DMS 273 (cell line): ENCODE results near the gene GALNT14.

Source experiments
- DNase-seq: peaks from one replicate; lab custom pipeline; 2025; ENCODE audit not compliant: unreplicated experiment; lab: John Stamatoyannopoulos, UW

Gene GALNT14

GRCh38 chr2:31016648-31017047, 121.6 kb downstream of the GALNT14 start:
- no peak for DNase-seq

DNA sequence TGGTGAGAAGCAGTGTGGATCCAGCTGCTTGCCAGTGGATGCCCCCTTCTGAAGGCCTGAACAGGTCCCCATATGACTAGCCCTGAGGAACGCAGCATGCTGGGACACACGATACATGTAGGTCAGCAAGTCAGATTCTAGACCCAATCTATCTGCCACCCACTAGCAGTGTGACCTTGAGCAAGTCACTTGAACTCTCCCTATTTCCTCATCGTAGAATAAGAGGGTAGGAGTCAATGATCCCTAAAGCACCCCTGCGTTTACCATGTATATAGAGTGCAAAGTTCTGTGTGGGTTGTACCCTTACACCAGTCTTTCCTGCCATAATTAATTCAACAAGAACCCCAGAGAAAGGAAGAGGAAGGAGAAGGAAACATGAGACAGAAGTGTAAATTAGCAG, 123.7 kb downstream of the GALNT14 start:
- no peak for DNase-seq

GRCh38 chr2:31013301-31013700, 124.9 kb downstream of the GALNT14 start:
- no peak for DNase-seq

DNA sequence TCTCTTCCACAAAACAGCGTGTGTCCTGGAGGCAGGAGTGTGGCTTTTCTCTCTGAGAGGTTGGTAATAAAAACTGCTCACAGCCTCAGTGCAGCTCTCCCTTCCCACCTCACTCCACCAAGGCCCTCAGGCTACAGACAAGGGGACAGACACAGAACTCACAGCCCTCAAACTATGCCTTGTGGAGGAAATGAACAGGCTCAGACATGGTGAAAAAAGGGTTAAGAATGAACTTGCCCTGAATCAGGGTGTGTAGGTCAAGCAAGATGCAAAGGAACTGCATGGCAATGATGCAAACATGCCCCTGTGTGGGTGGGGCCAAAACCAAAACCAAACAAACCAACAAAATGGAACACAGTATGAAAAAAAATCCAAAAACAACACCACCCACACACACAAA, 125.8 kb downstream of the GALNT14 start:
- no peak for DNase-seq

- DNase-seq = no peak
Measured at GRCh38 chr2:31011587-31011986, 126.7 kb downstream of the GALNT14 start.

- DNase-seq = peak; percentile 15
Measured at GRCh38 chr2:31008561-31009114, 129.6 kb downstream of the GALNT14 start.

DNA sequence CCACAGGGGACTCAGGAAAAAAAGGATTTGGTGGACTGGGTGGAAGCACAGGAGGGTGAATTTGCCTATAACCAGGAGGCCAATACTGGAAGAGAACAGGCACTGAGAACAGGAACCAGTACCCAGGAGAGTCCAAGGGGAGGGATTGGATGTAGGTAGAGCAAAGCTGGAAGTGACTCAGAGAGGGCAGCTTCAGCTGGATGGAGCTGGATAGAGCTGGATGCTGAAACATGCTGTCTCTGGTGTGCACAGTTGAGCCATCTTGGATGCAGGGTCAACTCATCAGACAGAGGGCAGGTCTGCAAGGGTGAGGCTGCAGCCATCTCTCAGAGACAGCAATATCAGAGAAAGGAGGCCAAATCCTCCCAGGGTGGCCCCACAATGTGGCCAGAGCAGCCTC, 134.0 kb downstream of the GALNT14 start:
- DNase-seq = no peak

DNA sequence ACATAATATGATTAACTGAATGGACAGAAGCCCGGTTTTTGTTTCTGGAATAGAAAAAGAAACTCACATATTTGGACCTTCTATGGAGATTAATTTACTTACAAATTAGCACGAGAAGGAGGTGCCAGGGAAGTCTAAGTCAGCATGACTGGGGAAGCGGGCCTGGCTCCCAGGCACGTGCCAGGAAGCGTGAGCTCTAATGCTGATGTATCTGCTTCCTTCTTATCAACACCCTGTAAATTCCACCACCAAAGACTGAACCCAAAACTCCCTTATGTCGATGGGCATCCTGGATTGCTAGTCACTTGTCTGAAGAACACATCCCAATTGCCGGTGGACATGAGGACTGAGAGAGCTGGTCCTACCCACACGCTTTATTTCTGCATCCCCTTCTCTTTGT, 134.5 kb downstream of the GALNT14 start:
- no peak for DNase-seq

DNA sequence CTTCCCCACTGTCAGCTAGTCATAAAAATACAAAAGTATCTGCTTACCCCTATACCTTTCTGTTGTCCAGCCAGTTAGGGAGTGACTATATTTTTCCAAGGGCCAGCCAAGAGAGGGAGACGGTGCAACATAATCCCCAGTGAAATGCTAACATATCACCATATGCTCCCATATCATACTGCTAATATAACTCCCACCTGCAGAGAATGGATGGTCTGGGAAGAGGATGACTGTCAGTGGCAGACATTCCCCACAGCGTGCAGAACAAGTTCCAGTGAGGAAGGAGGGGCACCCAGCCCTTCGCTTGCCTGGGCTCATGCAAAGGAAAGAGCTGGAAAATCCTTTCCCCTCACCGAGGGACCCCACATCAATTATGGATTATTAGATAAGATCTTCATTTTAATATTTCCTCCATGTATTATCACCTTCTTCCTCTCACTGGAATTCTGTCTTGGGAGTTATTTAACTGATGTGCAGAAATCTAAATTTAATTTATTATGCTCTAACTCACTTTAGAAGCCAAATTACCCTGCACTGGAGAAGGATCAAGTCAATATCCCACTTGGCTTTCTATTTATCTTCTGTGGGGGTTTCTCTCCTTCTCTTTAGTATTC, 135.6 kb downstream of the GALNT14 start:
- DNase-seq = peak; percentile 56

- peak; percentile 76 for DNase-seq
Measured at GRCh38 chr2:31000970-31001369, 137.3 kb downstream of the GALNT14 start.

DNA sequence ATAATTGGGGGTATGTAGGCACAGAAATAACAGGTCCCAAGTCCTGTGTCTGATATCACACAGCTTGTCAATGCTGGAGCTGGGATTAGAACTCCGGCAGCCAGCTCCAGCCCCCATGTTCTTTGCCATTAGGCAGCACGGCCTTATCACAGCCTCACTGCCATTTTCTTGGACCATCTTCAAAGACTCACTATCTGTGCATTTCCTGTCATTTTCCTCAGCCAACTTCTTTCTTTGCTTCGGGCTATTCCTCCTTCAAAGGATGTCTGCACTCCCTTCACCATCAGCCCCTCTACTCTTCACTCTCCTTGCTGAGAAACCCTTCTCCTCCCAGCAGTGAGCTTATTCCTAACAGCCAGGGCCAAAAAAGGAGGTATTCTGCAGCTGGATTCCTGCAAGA, 139.6 kb downstream of the GALNT14 start:
- no peak for DNase-seq

DNA sequence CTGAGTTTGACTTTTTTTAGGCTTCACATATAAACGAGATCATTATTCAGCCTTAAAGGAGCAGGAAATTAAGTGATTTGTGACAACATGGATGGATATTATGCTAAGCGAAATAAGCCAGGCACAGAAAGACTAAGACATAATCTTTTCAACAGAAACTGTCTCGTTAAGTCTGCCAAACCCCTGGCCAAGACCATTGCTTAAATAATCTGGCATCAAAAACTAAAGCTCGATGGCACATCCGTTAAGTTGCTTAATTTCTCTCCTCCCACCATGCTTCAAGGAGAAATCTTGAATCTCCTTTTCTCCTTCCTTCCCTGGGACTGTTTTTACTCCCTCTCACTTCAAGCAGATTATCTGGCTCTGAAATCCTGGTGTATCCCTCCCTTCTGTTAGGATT, 140.3 kb downstream of the GALNT14 start:
- DNase-seq = no peak

GRCh38 chr2:30994227-30995056, 143.8 kb downstream of the GALNT14 start:
- DNase-seq = no peak

- DNase-seq = no peak
Measured at GRCh38 chr2:30992781-30993180, 145.5 kb downstream of the GALNT14 start.

DNA sequence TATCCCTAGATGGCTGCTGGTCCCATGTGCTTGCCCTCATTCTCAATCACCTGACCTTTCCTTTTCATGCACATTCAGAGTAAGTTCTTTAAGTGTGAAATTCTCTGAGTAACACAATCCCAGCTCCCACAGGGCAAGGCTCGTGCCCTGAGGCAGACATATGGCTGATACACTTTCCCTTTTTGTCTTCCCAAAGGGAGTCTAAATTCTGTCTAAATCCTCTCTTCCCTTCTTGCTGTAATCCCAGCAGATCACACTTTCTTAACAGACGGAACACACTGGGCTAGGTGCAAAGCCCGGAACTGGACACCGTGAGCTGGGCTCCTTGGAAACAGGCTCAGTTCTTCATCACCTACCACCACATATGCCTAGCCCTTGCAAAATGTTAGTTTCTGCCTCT, 147.6 kb downstream of the GALNT14 start:
- no peak for DNase-seq

GRCh38 chr2:30990176-30990575, 148.1 kb downstream of the GALNT14 start:
- no peak for DNase-seq

DNA sequence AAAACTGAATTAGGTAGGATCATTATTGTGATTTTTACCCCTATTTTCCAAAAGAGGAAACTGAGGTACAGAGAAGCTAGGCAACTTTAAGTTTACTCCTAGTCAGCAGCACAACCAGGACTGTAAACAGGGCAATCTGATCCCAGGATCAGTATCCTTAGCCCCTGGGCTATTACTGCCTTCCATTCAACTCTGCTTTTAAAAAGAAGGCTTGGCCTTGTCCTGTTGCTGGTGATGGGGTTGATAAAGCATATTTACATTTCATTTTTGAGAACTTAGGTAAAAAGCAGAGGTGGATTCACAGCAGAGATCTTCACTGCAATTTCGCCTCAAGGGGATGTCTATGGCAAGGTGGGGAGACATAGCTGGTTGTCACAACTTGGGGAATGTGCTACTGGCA, 148.5 kb downstream of the GALNT14 start:
- no peak for DNase-seq

- DNase-seq = no peak
Measured at GRCh38 chr2:30987566-30987965, 150.7 kb downstream of the GALNT14 start.

DNA sequence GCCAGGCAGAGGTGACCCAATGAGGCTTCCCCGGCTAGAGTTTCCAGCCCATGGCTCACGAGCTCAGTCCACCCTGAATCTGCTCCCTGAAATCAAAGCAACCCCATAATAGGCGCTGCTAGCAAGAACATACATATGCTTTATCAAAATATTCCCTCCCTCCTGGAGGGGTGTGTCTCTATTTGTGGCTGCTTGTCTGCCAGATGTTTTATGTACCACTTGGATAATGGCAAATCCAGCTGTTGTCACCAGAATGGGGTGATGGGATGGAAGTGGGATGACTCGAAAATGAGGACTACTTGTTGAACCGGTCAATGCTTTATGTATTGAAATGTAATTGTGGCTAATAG, 152.0 kb downstream of the GALNT14 start:
- DNase-seq = no peak

DNA sequence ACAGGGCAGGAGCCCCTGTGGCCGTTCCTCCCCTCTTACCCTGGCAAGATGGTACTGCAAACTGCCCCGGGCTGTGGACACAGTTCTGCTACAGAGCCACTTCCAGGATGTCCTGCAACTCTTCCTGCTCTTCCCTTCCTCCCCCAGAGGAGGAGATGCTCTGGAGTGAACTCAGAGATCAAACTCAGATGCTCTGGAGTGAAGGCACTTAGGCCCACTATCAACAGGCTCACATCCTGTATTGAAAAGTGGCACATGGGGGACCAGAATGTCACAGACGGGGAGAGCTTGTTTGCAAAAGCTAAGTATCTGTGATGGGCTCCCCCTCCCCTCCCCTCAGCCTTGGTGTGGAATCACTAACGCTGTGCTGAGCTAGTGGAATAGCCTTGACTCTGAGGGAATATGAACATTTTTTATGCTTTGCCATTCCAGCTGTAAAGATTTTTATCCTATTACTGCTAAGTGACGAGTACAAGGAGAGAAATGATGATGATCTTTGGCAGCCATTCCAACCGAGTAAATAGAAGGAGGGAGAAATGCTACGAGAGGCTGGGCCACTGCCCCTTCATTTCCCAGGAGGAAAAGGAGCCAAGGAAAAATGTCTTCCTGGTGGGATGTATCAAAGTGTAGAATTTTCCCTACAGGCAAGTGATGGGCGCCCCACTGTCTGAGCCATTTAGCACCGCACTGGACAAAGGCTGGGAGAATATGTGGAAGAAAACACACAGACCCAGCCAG, 152.6 kb downstream of the GALNT14 start:
- no peak for DNase-seq

DNA sequence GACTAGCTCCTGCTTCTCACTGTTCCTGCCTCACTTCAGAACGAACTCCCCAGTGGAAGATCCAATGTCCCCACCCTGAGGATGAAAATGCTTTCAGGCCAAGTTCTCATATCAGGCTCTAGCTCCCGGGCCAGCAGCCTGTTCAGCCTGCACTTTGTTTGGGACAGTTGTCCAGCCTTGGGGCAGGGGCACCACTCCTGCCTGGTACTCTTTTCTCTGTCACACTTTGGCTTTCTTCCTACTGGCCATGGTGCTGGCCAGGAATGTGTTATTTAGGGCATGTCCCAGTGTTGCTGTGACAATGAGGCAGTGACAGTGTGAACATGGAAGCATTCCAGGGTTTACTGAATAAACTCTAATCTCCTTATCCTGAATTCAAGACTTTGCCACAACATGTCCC, 154.1 kb downstream of the GALNT14 start:
- no peak for DNase-seq

GRCh38 chr2:30981510-30981909, 156.7 kb downstream of the GALNT14 start:
- DNase-seq = no peak
